Suprapubic skin (tissue), 4 donors: ENCODE data around the gene ELN.

Experiments
- CTCF ChIP-seq, 2 donors: fragments of 200-600 bp in 1 of 2; fragments of 450-650 bp in 1 of 2; sonication (generic) in 1 of 2; IDR thresholded peaks; one replicate each; pipeline ENCODE4 v1.5.1; 2016 to 2019; ENCODE audit warnings: antibody characterized with exemption in 2 of 2, mild to moderate bottlenecking in 1 of 2, moderate library complexity in 1 of 2
- POLR2A ChIP-seq, 2 donors: fragments of 450-650 bp; IDR thresholded peaks; one replicate each; pipeline ENCODE4 v1.6.1; 2017; ENCODE audit warnings: antibody characterized with exemption in 2 of 2, mild to moderate bottlenecking in 2 of 2, moderate library complexity in 2 of 2
- POLR2AphosphoS5 ChIP-seq, 3 donors: sonication (generic); formaldehyde crosslinking; IDR thresholded peaks; one replicate each; pipeline ENCODE4 v1.6.1; 2017; ENCODE audit warnings: antibody characterized with exemption in 3 of 3

- no peak for TF ChIP-seq CTCF (IDR thresholded peaks at IDR 0.05)
- TF ChIP-seq POLR2A (IDR thresholded peaks at IDR 0.05) = no peak
- no peak for TF ChIP-seq POLR2AphosphoS5 (IDR thresholded peaks at IDR 0.05)
Observed at GRCh38 chr7:74025146-74025545, 2.8 kb upstream of the ELN start.
